Measurements from ENCODE around the gene RFX4.

Gene RFX4

DNA sequence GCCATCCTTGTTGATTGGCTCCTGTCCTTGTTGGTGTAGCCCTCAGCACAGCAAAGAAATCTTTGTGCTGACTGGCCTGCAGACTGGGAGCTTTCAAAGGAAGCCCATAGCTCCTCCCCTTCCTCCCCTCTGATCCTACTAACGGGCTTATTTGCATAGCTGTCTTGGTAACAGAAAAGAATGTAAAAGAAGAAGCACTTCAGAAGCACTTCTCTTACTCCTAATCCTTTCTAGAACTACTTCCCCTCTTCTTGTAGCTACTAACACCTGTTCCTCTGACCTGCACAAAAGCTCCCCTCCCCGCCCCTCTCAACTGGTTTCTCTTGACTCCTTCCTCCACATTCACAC lies 177.4 kb downstream of the RFX4 start:
- no peak for TF ChIP-seq CTCF (IDR thresholded peaks at IDR 0.05; ENCODE audit: extremely low read depth, insufficient read depth, missing control alignments)
- peak; percentile 64 for DNase-seq (ENCODE audit: low spot score)
- in situ Hi-C loops (cut with MboI; ENCODE audit: low pct_unique_long_range_greater_than_20kb, low sequenced_read_pairs, unreplicated experiment), result no loop called here

GRCh38 chr12:106764220-106764619 lies 181.4 kb downstream of the RFX4 start:
- no peak for DNase-seq (ENCODE audit: low spot score)
- in situ Hi-C loops (cut with MboI; ENCODE audit: low pct_unique_long_range_greater_than_20kb, low sequenced_read_pairs, unreplicated experiment), result no loop called here
- TF ChIP-seq CTCF (IDR thresholded peaks at IDR 0.05; ENCODE audit: extremely low read depth, insufficient read depth, missing control alignments), result no peak

DNA sequence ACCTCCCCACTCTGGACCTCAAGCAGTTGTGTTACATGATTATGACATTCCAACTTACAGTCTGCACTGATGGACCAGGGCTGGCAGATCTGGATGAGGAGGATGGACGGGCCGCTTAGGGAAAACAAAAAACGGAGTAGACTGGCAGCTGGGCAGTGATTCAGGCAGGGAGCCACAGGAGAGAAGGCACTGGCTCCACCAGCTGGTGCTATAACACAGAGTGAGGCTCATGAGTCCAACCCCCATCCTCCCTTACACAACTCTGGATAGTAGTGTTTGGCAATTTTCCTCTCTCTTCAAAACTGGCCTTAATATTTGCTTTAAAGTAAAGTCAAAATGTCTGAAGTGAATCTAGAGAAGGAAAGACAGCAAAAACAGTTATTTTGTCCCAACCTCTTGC lies 181.9 kb downstream of the RFX4 start:
- in situ Hi-C loops (cut with MboI; ENCODE audit: low pct_unique_long_range_greater_than_20kb, low sequenced_read_pairs, unreplicated experiment), result no loop called here
- no peak for TF ChIP-seq CTCF (IDR thresholded peaks at IDR 0.05; ENCODE audit: extremely low read depth, insufficient read depth, missing control alignments)
- DNase-seq (ENCODE audit: low spot score), result no peak

- in situ Hi-C loops (cut with MboI; ENCODE audit: low pct_unique_long_range_greater_than_20kb, low sequenced_read_pairs, unreplicated experiment), result no loop called here
- DNase-seq (ENCODE audit: low spot score), result no peak
- TF ChIP-seq CTCF (IDR thresholded peaks at IDR 0.05; ENCODE audit: extremely low read depth, insufficient read depth, missing control alignments), result no peak
Observed at GRCh38 chr12:106766393-106766826, 183.6 kb downstream of the RFX4 start.

DNA sequence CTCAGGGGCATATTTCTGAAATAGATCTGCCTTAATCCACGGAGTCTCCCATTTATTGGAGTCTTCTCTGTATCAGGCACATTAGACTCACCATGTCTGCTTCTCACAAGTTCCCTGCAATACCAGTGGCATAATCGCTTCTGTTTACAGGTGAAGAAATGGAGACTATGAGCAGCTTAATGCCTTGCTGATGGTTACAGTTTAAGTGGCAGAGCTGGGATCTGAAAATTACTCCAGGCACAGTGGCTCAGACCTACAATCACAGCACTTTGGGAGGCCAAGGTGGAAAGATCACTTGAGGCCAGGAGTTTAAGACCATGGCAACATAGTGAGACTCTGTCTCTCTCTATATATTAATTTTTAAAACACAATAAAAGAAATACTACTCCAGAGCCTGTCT lies 184.4 kb downstream of the RFX4 start:
- no peak for DNase-seq (ENCODE audit: low spot score)
- in situ Hi-C loops (cut with MboI; ENCODE audit: low pct_unique_long_range_greater_than_20kb, low sequenced_read_pairs, unreplicated experiment), result no loop called here
- TF ChIP-seq CTCF (IDR thresholded peaks at IDR 0.05; ENCODE audit: extremely low read depth, insufficient read depth, missing control alignments), result no peak

DNA sequence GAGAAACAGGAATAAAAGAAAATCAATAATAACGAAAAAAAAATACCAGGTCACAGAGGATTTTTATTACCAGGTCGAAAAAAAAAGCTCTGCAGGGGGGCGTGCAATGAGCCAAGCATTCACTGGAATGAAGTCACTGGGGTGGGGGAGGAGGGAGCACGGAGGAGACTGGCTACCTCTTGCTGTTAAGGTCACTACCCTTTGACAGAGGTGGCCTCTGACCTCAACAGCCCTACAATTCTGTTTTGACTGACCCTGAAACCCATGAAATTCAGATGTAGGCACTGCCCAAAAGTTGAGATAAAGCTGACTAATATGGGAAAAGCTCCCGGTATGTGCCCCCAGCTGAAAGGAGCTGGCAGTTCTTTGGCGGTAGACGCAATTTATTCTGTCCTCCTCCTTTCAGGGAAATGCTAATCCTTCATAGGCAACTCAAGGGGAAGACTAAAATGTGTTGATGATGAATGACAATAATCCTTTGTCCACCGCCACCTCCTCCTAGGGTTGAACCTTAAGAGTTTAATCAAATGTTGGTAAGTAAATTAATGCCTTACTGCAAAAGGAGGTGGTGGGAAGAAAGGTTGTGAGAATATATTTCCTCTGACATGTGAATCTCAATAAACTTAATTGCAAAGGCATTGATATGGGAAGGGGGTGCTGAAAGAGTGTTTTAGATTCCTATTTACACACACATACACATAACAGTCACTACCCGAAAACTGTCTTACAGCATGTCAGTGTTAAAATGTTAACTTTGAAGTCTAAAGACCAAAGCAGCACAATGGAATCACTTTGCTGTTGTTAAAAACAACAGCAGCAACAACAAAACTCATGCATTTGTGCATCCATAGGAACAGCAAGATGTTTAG lies 185.4 kb downstream of the RFX4 start:
- DNase-seq (ENCODE audit: low spot score), result no peak
- in situ Hi-C loops (cut with MboI; ENCODE audit: low pct_unique_long_range_greater_than_20kb, low sequenced_read_pairs, unreplicated experiment), result no loop called here
- no peak for TF ChIP-seq CTCF (IDR thresholded peaks at IDR 0.05; ENCODE audit: extremely low read depth, insufficient read depth, missing control alignments)

All from GM13977 (cell line).